ENCODE measurements around the gene RAD9A. TPM values are rescaled to one million over a fixed set of nuclear protein-coding genes. Genes with fewer than 3 reads are reported as not detected.
"Not testable (repeated sequence)": the region's sequence is repeated elsewhere in the genome, so short reads cannot be mapped to it uniquely, and the experiment has no call there.

The RAD9A gene
- total RNA-seq, 1 experiment from 2014 or later, result 7.3 TPM

GRCh38 chr11:67395555-67396258 is 3.9 kb downstream of the RAD9A start:
- DNase-seq (ENCODE audit: low spot score), result no peak

GRCh38 chr11:67396259-67396581 is 4.4 kb downstream of the RAD9A start:
- no peak for DNase-seq (ENCODE audit: low spot score)

DNA sequence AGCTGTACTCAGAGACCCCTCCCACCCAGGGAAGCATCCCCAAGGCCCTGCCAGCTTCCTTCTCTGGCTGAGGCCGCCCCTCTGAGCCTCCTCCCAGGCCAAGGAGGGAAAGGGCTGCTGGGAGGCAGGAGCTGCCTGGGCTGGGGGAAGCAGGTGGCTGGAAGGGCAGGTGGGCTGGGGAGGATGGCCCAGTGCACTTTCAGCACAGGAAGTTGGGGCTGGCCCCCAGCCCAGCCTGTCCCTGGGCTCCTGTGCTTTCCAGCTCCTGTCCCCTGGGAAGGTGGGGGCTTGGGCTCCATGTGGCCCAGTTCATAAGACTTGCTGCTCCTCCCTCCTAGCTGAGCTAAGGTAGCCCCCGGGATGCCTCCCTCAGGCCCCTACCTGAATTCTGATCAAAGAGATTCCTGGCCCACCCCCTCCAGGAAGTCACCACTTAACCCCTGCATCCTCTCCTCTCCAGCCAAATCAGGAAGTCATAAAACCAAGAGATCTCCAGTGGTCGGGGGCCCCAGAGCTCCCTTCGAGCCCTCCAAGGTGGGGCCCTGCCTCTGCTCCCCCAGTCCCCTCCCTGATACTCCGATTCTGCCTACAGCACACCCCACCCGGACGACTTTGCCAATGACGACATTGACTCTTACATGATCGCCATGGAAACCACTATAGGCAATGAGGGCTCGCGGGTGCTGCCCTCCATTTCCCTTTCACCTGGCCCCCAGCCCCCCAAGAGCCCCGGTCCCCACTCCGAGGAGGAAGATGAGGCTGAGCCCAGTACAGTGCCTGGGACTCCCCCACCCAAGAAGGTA is 5.0 kb downstream of the RAD9A start:
- no peak for DNase-seq (ENCODE audit: low spot score)

- DNase-seq (ENCODE audit: low spot score), result no peak
These were observed 5.8 kb downstream of the RAD9A start for GRCh38 chr11:67397536-67397935.

- DNase-seq (ENCODE audit: low spot score), result no peak
These were observed 6.3 kb downstream of the RAD9A start for GRCh38 chr11:67397986-67398660.

- no peak for DNase-seq (ENCODE audit: low spot score)
These were observed 7.1 kb downstream of the RAD9A start for GRCh38 chr11:67398661-67399563.

DNA sequence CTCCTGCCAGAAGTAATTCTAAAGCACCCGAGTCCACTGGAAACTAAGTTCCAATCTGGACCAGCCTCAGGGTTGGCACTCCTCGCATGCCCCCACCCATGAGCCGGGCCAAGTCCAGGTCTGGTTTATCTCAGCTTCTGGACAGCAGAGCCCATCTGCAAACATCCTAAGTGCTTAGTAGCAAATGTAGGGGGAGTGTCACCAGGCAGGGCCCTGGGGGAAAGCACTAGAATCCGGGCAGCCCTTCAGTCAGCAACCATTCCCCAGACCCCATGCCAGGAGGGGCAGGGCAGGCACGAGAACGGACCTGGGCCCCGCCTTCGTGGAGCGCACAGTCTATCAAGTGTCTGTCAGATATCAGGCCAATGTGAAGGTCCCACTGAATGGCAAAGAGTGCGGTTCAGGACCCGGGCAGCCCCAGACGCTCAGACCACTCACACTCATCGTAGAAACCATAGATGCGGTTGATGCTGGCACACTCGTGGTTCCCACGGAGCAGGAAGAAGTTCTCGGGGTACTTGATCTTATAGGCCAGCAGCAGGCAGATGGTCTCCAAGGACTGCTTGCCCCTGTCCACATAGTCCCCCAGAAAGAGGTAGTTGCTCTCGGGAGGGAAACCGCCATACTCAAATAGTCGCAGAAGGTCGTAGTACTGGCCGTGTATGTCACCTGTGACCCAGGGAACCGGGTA is 8.6 kb downstream of the RAD9A start:
- DNase-seq (ENCODE audit: low spot score), result no peak

DNA sequence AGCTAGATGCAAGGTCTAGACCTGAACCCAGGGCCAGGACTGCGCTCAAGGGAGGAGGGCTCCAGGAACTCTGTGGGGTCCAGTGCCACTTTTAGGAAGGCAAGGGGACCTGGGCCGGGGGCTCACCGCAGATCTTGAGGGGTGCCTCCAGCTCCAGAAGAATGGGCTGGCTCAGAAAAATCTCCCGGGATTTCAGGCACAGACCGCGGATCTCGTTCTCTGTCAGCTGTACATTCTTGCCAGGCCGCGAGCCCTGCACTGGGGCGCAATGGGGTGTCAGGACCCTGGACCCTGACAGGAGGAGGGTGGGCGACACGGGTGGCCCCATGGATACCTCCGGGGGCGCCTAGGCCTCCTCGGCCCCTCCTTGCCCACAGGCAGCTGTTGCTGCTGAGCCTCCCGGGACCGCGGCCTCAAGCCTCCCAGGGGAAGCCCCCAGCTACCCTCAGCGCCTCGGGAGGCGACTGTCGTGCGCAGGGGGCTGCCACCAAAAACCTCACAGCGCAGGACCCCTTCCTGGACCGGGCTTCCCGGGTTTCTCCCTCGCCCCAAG is 9.2 kb downstream of the RAD9A start:
- DNase-seq (ENCODE audit: low spot score), result no peak

GRCh38 chr11:67401495-67402191 is 9.9 kb downstream of the RAD9A start, which contains the start of gene PPP1CA:
TSS of gene PPP1CA (minus strand) at chr11:67401858. CDS start at chr11:67401782, 76 bp downstream.
- peak; percentile 70 for DNase-seq (ENCODE audit: low spot score)

DNA sequence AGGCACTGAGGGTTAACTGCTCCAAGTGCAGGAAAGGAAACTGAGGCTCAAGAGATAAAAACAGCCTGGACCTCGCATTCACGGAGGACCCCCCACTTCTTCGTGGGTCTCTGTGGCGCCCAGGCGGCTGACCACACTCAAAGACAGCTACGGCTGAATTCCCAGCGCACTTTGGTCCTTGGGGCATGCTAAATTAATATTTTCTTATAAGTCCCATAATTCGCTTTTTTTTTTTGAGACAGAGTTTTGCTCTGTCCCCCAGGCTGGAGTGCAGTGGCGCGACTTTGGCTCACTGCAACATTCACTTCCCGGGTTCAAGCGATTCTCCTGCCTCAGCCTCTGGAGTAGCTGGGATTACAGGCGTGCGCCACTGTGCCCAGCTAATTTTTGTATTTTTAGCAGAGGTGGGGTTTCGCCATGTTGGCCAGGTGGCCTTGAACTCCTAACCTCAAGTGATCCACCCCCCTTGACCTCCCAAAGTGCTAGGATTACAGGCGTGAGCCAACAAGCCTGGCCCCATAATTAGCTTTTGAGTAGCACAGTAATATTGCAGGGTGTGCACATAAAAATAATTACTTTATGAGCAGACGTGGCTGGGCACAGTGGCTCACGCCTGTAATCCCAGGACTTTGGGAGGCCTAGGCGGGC is 10.5 kb downstream of the RAD9A start:
- not testable (repeated sequence) for DNase-seq (ENCODE audit: low spot score)

DNA sequence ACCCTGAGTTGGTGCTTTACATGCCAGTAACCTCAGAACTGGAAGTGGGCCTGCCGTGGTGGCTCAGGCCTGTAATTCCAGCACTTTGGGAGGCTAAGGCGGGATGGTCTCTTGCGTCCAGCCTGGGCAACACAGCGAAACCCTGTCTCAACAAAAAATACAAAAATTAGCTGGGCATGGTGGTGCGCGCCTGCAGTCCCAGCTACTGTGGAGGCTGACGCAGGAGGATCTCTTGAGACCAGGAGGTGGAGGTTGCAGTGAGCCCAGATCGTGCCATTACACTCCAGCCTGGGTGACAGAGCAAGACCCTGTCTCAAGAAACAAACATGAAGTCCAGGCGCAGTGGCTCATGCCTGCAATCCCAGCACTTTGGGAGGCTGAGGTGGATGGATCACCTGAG is 11.3 kb downstream of the RAD9A start:
- DNase-seq (ENCODE audit: low spot score), result not testable (repeated sequence)

- no peak for DNase-seq (ENCODE audit: low spot score)
These were observed 12.9 kb downstream of the RAD9A start for GRCh38 chr11:67404515-67405195.

GRCh38 chr11:67405196-67405567 is 13.4 kb downstream of the RAD9A start:
- no peak for DNase-seq (ENCODE audit: low spot score)

GRCh38 chr11:67405688-67406339 is 14.0 kb downstream of the RAD9A start:
- no peak for DNase-seq (ENCODE audit: low spot score)

- no peak for DNase-seq (ENCODE audit: low spot score)
These were observed 14.7 kb downstream of the RAD9A start for GRCh38 chr11:67406420-67406968.

GRCh38 chr11:67406969-67407687 is 15.3 kb downstream of the RAD9A start:
- DNase-seq (ENCODE audit: low spot score), result no peak

DNA sequence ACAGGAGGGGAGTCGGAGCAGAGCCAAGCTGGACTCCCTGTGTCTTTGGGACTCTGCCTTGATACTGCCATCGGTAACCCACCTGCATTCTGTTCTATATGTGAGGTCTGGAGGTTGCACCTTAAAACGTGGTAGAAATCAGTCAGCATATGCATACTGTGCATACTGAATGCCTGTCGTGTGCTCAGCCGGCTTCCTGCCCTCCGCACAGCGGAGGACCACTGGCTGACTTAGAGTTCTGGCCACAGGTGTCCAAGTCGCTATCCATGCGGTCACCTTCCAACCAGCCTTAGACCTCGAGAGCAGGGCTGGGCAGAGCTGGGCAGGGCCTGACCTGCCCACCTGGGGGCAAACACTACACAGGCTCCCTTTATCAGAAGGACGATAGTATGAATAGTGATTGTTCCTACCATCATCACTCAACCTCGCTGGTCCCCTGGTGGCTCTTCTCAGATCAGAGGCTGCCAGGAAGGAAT is 15.9 kb downstream of the RAD9A start:
- no peak for DNase-seq (ENCODE audit: low spot score)

Measured in H4 (cell line).